C4-2B (cell line): ENCODE data around the gene JUP.

ENCODE experiments used
- H3K27ac ChIP-seq: fragments of 450-650 bp; 2 replicates; pipeline ENCODE4 v1.5.1; 2017
- ZFX ChIP-seq: fragments of 450-650 bp; IDR thresholded peaks from 2 replicates; pipeline ENCODE4 v1.6.1; 2017
- TF ChIP-seq, protein P1 (sequence below): fragments of 450-650 bp; conservative IDR thresholded peaks from 2 replicates; pipeline ENCODE4 v1.5.1; 2017; ENCODE audit warnings: mild to moderate bottlenecking

The JUP gene

DNA sequence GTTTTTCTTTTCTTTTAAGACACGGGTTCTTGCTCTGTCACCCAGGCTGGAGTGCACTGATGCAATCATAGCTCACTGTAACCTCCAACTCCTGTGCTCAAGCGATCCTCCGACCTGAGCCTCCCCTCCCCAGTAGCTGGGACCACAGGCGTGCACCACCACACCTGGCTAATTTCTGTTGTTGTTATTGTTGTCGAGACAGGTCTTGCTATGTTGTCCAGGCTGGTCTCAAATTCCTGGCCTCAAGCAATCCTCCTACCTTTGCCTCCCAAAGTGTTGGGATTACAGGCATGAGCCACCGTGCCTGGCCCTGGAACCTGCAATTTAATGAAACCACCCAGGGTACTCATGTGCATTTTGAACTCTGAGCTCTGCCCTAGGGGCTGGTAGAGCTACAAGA is 24.1 kb downstream of the JUP start:
- H3K27ac ChIP-seq, result no peak overlapping the region
- TF ChIP-seq ZFX, result no peak
- TF ChIP-seq, protein P1, sequence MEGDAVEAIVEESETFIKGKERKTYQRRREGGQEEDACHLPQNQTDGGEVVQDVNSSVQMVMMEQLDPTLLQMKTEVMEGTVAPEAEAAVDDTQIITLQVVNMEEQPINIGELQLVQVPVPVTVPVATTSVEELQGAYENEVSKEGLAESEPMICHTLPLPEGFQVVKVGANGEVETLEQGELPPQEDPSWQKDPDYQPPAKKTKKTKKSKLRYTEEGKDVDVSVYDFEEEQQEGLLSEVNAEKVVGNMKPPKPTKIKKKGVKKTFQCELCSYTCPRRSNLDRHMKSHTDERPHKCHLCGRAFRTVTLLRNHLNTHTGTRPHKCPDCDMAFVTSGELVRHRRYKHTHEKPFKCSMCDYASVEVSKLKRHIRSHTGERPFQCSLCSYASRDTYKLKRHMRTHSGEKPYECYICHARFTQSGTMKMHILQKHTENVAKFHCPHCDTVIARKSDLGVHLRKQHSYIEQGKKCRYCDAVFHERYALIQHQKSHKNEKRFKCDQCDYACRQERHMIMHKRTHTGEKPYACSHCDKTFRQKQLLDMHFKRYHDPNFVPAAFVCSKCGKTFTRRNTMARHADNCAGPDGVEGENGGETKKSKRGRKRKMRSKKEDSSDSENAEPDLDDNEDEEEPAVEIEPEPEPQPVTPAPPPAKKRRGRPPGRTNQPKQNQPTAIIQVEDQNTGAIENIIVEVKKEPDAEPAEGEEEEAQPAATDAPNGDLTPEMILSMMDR, result no peak

DNA sequence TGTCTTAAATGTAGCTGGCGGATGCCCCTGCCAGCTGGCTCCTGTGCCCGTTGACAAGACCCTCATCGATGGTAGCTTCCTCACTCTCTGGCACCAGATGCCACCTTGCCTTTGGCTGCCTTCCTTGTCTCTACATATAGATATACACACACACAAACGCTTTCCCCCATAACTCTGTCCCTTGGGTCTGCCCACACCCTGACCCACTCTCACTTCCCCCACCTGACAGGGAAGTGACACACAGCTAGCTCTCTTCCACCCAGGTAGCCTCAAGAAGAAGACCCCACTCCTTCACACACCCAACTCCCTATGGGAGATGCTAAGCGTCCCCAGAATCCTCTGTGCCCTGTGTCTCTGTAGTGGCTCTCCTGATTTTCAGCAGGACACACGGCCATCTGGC is 25.6 kb downstream of the JUP start:
- no peak overlapping the region for H3K27ac ChIP-seq
- TF ChIP-seq, protein P1, result no peak
- TF ChIP-seq ZFX, result no peak

DNA sequence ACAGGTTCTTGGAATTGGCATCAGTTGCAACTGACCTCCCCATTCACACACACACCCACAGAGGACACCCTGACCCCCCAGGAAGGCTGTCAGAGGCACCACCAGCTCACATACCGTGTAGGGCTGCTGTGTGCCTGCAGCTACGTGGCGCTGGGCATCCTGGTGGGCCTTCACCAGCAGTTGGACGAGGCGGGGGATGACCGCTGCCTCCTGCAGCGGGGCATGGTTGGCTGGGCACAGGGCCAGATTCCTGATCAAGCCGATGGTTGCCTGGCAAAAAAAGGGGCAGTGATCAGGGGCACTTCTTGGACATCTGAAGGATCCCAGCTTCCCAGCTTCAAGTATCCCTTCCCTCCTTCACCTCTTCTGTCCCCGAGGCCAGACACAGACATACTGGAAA is 27.9 kb downstream of the JUP start:
- no peak overlapping the region for H3K27ac ChIP-seq
- TF ChIP-seq ZFX, result no peak
- TF ChIP-seq, protein P1, result no peak

DNA sequence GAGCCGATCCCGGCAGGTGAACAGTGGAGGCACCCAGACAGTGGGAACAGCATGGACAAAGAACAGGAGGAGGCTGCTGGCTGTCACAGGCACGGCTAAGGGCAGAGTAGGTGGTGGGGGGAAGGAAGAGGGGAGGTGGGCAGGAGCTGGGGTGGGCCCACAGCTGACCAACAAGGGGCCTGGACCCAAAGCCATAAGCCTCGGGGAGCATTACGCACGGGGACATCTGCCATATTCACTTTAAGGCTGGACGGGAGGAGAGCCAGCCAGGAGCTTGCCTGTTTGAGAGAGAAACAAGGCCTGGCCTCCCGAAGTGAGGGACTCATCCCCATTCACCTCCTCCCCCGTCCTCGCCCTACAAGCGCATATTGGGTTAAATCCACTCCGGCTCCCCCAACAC is 32.4 kb downstream of the JUP start:
- no peak overlapping the region for H3K27ac ChIP-seq
- TF ChIP-seq, protein P1, result no peak
- TF ChIP-seq ZFX, result no peak

DNA sequence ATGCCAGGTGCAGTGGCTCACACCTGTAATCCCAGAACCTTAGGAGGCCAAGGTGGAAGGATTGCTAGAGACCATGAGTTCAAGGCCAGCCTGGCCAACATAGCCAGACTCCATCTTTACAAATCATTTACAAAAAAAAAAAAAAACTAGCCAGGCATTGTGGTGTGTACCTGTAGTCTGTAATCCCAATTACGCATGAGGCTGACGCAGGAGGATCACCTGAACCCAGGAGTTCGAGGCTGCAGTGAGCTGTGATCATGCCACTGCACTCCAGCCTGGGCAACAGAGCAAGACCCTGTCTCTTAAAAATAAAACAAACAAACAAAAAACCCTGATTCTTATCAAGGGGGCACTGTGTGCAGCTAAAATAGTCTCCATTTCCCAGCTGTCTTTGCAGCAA is 35.2 kb downstream of the JUP start:
- H3K27ac ChIP-seq, result no peak overlapping the region
- TF ChIP-seq ZFX, result no peak
- TF ChIP-seq, protein P1, result no peak

DNA sequence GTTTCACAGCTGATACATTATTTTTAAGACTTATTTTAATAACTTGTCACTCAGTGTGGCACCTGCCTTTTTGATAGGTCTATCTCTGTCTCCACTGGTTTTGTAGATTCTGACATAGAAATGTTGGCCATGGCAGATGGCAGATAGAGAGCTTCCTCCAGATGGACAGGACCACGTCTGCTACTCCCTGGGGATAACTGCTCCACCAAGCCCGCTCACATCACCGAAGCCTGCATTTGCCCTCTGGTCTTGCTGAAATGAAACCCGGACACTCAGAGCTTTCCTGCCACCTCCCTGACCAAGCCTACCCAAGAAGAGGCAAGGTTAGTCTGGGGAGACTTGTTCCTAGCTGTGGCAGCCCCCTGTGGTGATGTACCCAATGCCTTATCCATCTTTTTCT is 35.6 kb downstream of the JUP start:
- no peak for TF ChIP-seq ZFX
- TF ChIP-seq, protein P1, result no peak
- H3K27ac ChIP-seq, result no peak overlapping the region

DNA sequence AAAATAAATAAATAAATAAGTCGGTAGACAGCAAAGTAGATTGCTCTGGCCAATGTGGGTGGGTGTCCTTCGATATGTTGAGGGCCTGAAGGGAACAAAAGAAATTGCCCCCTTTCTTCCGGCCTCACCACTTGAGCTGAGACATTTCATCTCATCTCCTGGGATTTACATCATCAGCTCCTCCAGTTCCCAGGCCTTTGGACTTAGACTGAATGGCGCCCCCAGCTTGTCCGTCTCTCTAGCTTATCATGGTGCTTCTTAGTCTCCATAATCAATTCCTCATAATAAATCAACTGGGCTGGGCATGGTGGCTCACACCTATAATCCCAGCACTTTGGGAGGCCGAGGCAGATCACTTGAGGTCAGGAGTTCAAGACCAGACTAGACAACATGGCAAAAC is 38.2 kb downstream of the JUP start:
- H3K27ac ChIP-seq, result no peak overlapping the region
- TF ChIP-seq, protein P1, result no peak
